IPS DF 6.9 (cell line): ENCODE measurements around the gene NOSTRIN.

Experiments
- DNase-seq: peaks from one replicate; pipeline ENCODE4 v3.0.0-alpha.2; 2013; ENCODE audit warnings: low read depth, low spot score
- H3K27ac ChIP-seq: one replicate; pipeline ENCODE4 v1.5.1; 2013; ENCODE audit warnings: low read length, control low read depth
- H3K27me3 ChIP-seq: 2 replicates; pipeline ENCODE4 v1.6.1; 2013; ENCODE audit warnings: mild to moderate bottlenecking, low read length; ENCODE audit not compliant: control insufficient read depth, insufficient read depth
- H3K36me3 ChIP-seq: 2 replicates; pipeline ENCODE4 v1.6.1; 2013; ENCODE audit warnings: low read length; ENCODE audit not compliant: control insufficient read depth, insufficient read depth
- H3K4me1 ChIP-seq: 2 replicates; pipeline ENCODE4 v1.6.1; 2013; ENCODE audit warnings: low read length; ENCODE audit not compliant: control insufficient read depth, insufficient read depth
- H3K4me3 ChIP-seq: 2 replicates; pipeline ENCODE4 v1.5.1; 2013; ENCODE audit warnings: mild to moderate bottlenecking, low read length
- H3K9me3 ChIP-seq: 2 replicates; pipeline ENCODE4 v1.6.1; 2013; ENCODE audit warnings: low read length, inconsistent platforms; ENCODE audit not compliant: control insufficient read depth, insufficient read depth
- WGBS: extraction: QIAGEN DNeasy Blood & Tissue Kit; methylation state at CpG from one replicate; pipeline ENCODE4 v1.1.7; 2013; ENCODE audit warnings: mixed read lengths, missing lambda C conversion rate; ENCODE audit not compliant: insufficient read length, insufficient coverage; 5-methylcytosine and 5-hydroxymethylcytosine counted together

Gene NOSTRIN

GRCh38 chr2:168819050-168819715 is 16.7 kb downstream of the NOSTRIN start:
- Histone ChIP-seq H3K27ac (no peak overlapping the region), H3K27me3 (no peaks in the 10 kb centered on the region), H3K36me3 (no peaks in the 10 kb centered on the region), H3K4me1 (no peaks in the 10 kb centered on the region), H3K9me3 (no peaks in the 10 kb centered on the region), H3K4me3 (no peak overlapping the region)
- DNase-seq: no peak
- WGBS: no CpG with 5 or more reads among the region's 10 CpGs

- H3K36me3 ChIP-seq: no peaks in the 10 kb centered on the region
- H3K27me3 ChIP-seq: no peaks in the 10 kb centered on the region
- WGBS: no CpG with 5 or more reads among the region's 6 CpGs
- no peak overlapping the region for H3K27ac ChIP-seq
- no peaks in the 10 kb centered on the region for H3K4me1 ChIP-seq
- no peaks in the 10 kb centered on the region for H3K9me3 ChIP-seq
- no peak overlapping the region for H3K4me3 ChIP-seq
- DNase-seq: no peak
Observed at GRCh38 chr2:168819829-168820489, 17.5 kb downstream of the NOSTRIN start.

- H3K27ac ChIP-seq: no peak overlapping the region
- no CpG with 5 or more reads among the region's 8 CpGs for WGBS
- H3K27me3 ChIP-seq: no peaks in the 10 kb centered on the region
- no peaks in the 10 kb centered on the region for H3K9me3 ChIP-seq
- DNase-seq: no peak
- H3K36me3 ChIP-seq: no peaks in the 10 kb centered on the region
- no peak overlapping the region for H3K4me3 ChIP-seq
- H3K4me1 ChIP-seq: no peaks in the 10 kb centered on the region
Observed at GRCh38 chr2:168821577-168821976, 19.1 kb downstream of the NOSTRIN start.

GRCh38 chr2:168821992-168822391 is 19.6 kb downstream of the NOSTRIN start:
- no peaks in the 10 kb centered on the region for H3K27me3 ChIP-seq
- H3K9me3 ChIP-seq: no peaks in the 10 kb centered on the region
- WGBS: no CpG with 5 or more reads among the region's 1 CpG
- DNase-seq: no peak
- no peak overlapping the region for H3K27ac ChIP-seq
- H3K4me1 ChIP-seq: no peaks in the 10 kb centered on the region
- H3K36me3 ChIP-seq: no peaks in the 10 kb centered on the region
- H3K4me3 ChIP-seq: no peak overlapping the region

GRCh38 chr2:168825126-168825525 is 22.7 kb downstream of the NOSTRIN start:
- Histone ChIP-seq H3K36me3 (no peaks in the 10 kb centered on the region), H3K4me3 (no peak overlapping the region), H3K9me3 (no peaks in the 10 kb centered on the region), H3K27me3 (no peaks in the 10 kb centered on the region), H3K27ac (no peak overlapping the region), H3K4me1 (no peaks in the 10 kb centered on the region)
- no peak for DNase-seq

GRCh38 chr2:168830958-168831357 is 28.5 kb downstream of the NOSTRIN start:
- Histone ChIP-seq H3K36me3 (no peaks in the 10 kb centered on the region), H3K4me1 (no peaks in the 10 kb centered on the region), H3K9me3 (no peaks in the 10 kb centered on the region), H3K4me3 (no peak overlapping the region), H3K27me3 (no peaks in the 10 kb centered on the region), H3K27ac (no peak overlapping the region)
- DNase-seq: no peak

GRCh38 chr2:168831662-168832061 is 29.2 kb downstream of the NOSTRIN start:
- H3K9me3 ChIP-seq: no peaks in the 10 kb centered on the region
- H3K4me1 ChIP-seq: no peaks in the 10 kb centered on the region
- H3K4me3 ChIP-seq: no peak overlapping the region
- no peaks in the 10 kb centered on the region for H3K36me3 ChIP-seq
- no peaks in the 10 kb centered on the region for H3K27me3 ChIP-seq
- DNase-seq: no peak
- no peak overlapping the region for H3K27ac ChIP-seq

- DNase-seq: no peak
Observed at GRCh38 chr2:168835969-168836368, 33.5 kb downstream of the NOSTRIN start.

GRCh38 chr2:168841445-168841844 is 39.0 kb downstream of the NOSTRIN start:
- H3K27ac ChIP-seq: no peak overlapping the region
- H3K4me1 ChIP-seq: no peaks in the 10 kb centered on the region
- H3K9me3 ChIP-seq: no peaks in the 10 kb centered on the region
- H3K4me3 ChIP-seq: no peak overlapping the region
- H3K36me3 ChIP-seq: no peaks in the 10 kb centered on the region
- DNase-seq: no peak
- no peaks in the 10 kb centered on the region for H3K27me3 ChIP-seq
- no CpG with 5 or more reads among the region's 2 CpGs for WGBS

More at GRCh38 chr2:168835969-168836368, 33.5 kb downstream of the NOSTRIN start:
- WGBS: no CpG with 5 or more reads among the region's 2 CpGs
- H3K36me3 ChIP-seq: no peaks in the 10 kb centered on the region
- no peak overlapping the region for H3K4me3 ChIP-seq
- H3K9me3 ChIP-seq: no peaks in the 10 kb centered on the region
- H3K27ac ChIP-seq: no peak overlapping the region
- no peaks in the 10 kb centered on the region for H3K27me3 ChIP-seq
- H3K4me1 ChIP-seq: no peaks in the 10 kb centered on the region

GRCh38 chr2:168843253-168843652 is 40.8 kb downstream of the NOSTRIN start:
- WGBS: no CpG with 5 or more reads among the region's 3 CpGs
- Histone ChIP-seq H3K27me3 (no peaks in the 10 kb centered on the region), H3K4me1 (no peaks in the 10 kb centered on the region), H3K36me3 (no peaks in the 10 kb centered on the region), H3K9me3 (no peaks in the 10 kb centered on the region), H3K27ac (no peak overlapping the region), H3K4me3 (no peak overlapping the region)
- DNase-seq: no peak

- Histone ChIP-seq H3K27me3 (no peaks in the 10 kb centered on the region), H3K36me3 (no peaks in the 10 kb centered on the region), H3K27ac (no peak overlapping the region), H3K4me1 (no peaks in the 10 kb centered on the region), H3K4me3 (no peak overlapping the region), H3K9me3 (no peaks in the 10 kb centered on the region)
- WGBS: no CpG with 5 or more reads among the region's 3 CpGs
- DNase-seq: no peak
Observed at GRCh38 chr2:168848225-168848624, 45.8 kb downstream of the NOSTRIN start.
